Suprapubic skin (tissue), 4 donors: ENCODE data around the gene LGI1.

Experiments used
- CTCF ChIP-seq, 2 donors: fragments of 200-600 bp in 1 of 2; fragments of 450-650 bp in 1 of 2; sonication (generic) in 1 of 2; IDR thresholded peaks; one replicate each; pipeline ENCODE4 v1.5.1; 2016 to 2019; ENCODE audit warnings: antibody characterized with exemption in 2 of 2, mild to moderate bottlenecking in 1 of 2, moderate library complexity in 1 of 2
- POLR2A ChIP-seq, 2 donors: fragments of 450-650 bp; IDR thresholded peaks; one replicate each; pipeline ENCODE4 v1.6.1; 2017; ENCODE audit warnings: antibody characterized with exemption in 2 of 2, mild to moderate bottlenecking in 2 of 2, moderate library complexity in 2 of 2
- POLR2AphosphoS5 ChIP-seq, 3 donors: sonication (generic); formaldehyde crosslinking; IDR thresholded peaks; one replicate each; pipeline ENCODE4 v1.6.1; 2017; ENCODE audit warnings: antibody characterized with exemption in 3 of 3

GRCh38 chr10:93749218-93749799 lies 8.4 kb upstream of the LGI1 start:
- TF ChIP-seq POLR2AphosphoS5 (IDR thresholded peaks at IDR 0.05) (no peak), CTCF (IDR thresholded peaks at IDR 0.05) (no peak), POLR2A (IDR thresholded peaks at IDR 0.05) (no peak)
